Left cardiac atrium (tissue), 4 donors: Measurements from ENCODE around the gene NCAPD2. TPM values are rescaled to one million over a fixed set of nuclear protein-coding genes. Genes with fewer than 3 reads are reported as not detected.
"Not testable (repeated sequence)": the region's sequence is repeated elsewhere in the genome, so short reads cannot be mapped to it uniquely, and the experiment has no call there.

Experiments
- ATAC-seq, 2 donors: fragments of 200-7000 bp; cut with Tn5 transposase; one replicate each; pipeline ENCODE4 v1.9.1; 2020; ENCODE audit warnings: mild to moderate bottlenecking in 2 of 2, moderate library complexity in 2 of 2
- DNase-seq: peaks from one replicate; pipeline ENCODE4 v3.0.0-alpha.2; 2020
- intact Hi-C, 2 donors: fragments of 100-400 bp; cut with DNase I; formaldehyde crosslinking; loops; one replicate each; pipeline versions ENCODE4 v1.14.1 to v1.15.1; 2022 to 2023
- total RNA-seq, 2 donors: library from RNA; stranded (reverse); fragmentation: NEBNext Ultra II Directional; extraction: Animal tissue kit (Norgen Biotek cat#: 25700); gene quantifications; one replicate each; pipeline ENCODE4 v1.2.1, GENCODE V29; 2021
- donor health status: DM: no; HTN: yes; CAD: no.
- donor health status: DM: no; HTN: yes; CAD: no; lungs with severe emphysema.
- donor health status: DM: yes; HTN: yes; CAD: no.
- donor health status: Dilated cardiomyopathy.

NCAPD2 gene
- total RNA-seq, 2 donors from 2014 or later = 12.4 to 15.8 TPM

GRCh38 chr12:6461401-6462233 is 32.3 kb upstream of the NCAPD2 start:
- ATAC-seq = peak; percentile 59 to 68
- peak; percentile 55 for DNase-seq
- intact Hi-C loops = loop anchor here in 1 of 2 donors (5.0 kb wide), 1 partner anchor 39 kb away; no protein-coding TSS in a partner anchor

- DNase-seq (no peak), ATAC-seq (no peak)
- intact Hi-C loops = loop anchor here in 1 of 2 donors (5.0 kb wide), 1 partner anchor 40 kb away; no protein-coding TSS in a partner anchor
These were observed 31.5 kb upstream of the NCAPD2 start for GRCh38 chr12:6462234-6462995.

GRCh38 chr12:6463216-6463615 is 30.7 kb upstream of the NCAPD2 start:
- ATAC-seq = no peak
- intact Hi-C loops = loop anchor here in 1 of 2 donors (5.0 kb wide), 1 partner anchor 41 kb away; no protein-coding TSS in a partner anchor
- DNase-seq = no peak

- ATAC-seq (no peak), DNase-seq (no peak)
- intact Hi-C loops = loop anchor here (2.0 to 5.0 kb wide), 2 partner anchors 39 to 42 kb away; no protein-coding TSS in a partner anchor
These were observed 30.0 kb upstream of the NCAPD2 start for GRCh38 chr12:6463858-6464257.

- ATAC-seq (no peak), DNase-seq (no peak)
- intact Hi-C loops = loop anchor here (2.0 to 5.0 kb wide), 2 partner anchors 40 to 42 kb away; no protein-coding TSS in a partner anchor
These were observed 29.4 kb upstream of the NCAPD2 start for GRCh38 chr12:6464531-6464930.

GRCh38 chr12:6465467-6466183 is 28.3 kb upstream of the NCAPD2 start:
- ATAC-seq = peak in 1 of 2 donors; percentile 24
- intact Hi-C loops = loop anchor here in 1 of 2 donors (2.0 to 5.0 kb wide), 2 partner anchors 41 to 138 kb away; no protein-coding TSS in a partner anchor
- no peak for DNase-seq

- intact Hi-C loops = loop anchor here in 1 of 2 donors (5.0 kb wide), 1 partner anchor 139 kb away; no protein-coding TSS in a partner anchor
- no peak for ATAC-seq
- DNase-seq = no peak
These were observed 27.7 kb upstream of the NCAPD2 start for GRCh38 chr12:6466184-6466573.

GRCh38 chr12:6466751-6467150 is 27.2 kb upstream of the NCAPD2 start:
- intact Hi-C loops = loop anchor here in 1 of 2 donors (5.0 kb wide), 1 partner anchor 139 kb away; no protein-coding TSS in a partner anchor
- DNase-seq, ATAC-seq: not testable (repeated sequence)

GRCh38 chr12:6467571-6468282 is 26.2 kb upstream of the NCAPD2 start:
- not testable (repeated sequence) for DNase-seq, ATAC-seq
- intact Hi-C loops = loop anchor here in 1 of 2 donors (5.0 kb wide), 1 partner anchor 140 kb away; no protein-coding TSS in a partner anchor

- ATAC-seq = no peak
- no peak for DNase-seq
- intact Hi-C loops = loop anchor here in 1 of 2 donors (5.0 kb wide), 1 partner anchor 141 kb away; no protein-coding TSS in a partner anchor
These were observed 25.7 kb upstream of the NCAPD2 start for GRCh38 chr12:6468283-6468575.

- no peak for ATAC-seq
- intact Hi-C loops = loop anchor here in 1 of 2 donors (5.0 kb wide), 1 partner anchor 142 kb away; no protein-coding TSS in a partner anchor
- DNase-seq = no peak
These were observed 24.8 kb upstream of the NCAPD2 start for GRCh38 chr12:6469092-6469491.

- no peak for ATAC-seq
- intact Hi-C loops = loop anchor here in 1 of 2 donors (5.0 kb wide), 1 partner anchor 142 kb away; no protein-coding TSS in a partner anchor
These were observed 24.1 kb upstream of the NCAPD2 start for GRCh38 chr12:6469609-6470374.

GRCh38 chr12:6470375-6471163 is 23.3 kb upstream of the NCAPD2 start, which contains the start of gene VAMP1:
Gene VAMP1, minus strand, starts transcription at chr12:6470677. Its CDS starts 146 bp downstream, at chr12:6470531.
- intact Hi-C loops = no loop called here
- DNase-seq = peak; percentile 98
- peak; percentile 95 to 97 for ATAC-seq

More at GRCh38 chr12:6469609-6470374, 24.1 kb upstream of the NCAPD2 start:
- no peak for DNase-seq

- intact Hi-C loops = no loop called here
- no peak for DNase-seq
- ATAC-seq = no peak
These were observed 21.9 kb upstream of the NCAPD2 start for GRCh38 chr12:6471989-6472360.

GRCh38 chr12:6472491-6472890 is 21.4 kb upstream of the NCAPD2 start:
- ATAC-seq = no peak
- intact Hi-C loops = no loop called here

GRCh38 chr12:6475233-6475975 is 18.5 kb upstream of the NCAPD2 start:
- intact Hi-C loops, DNase-seq, ATAC-seq: not testable (repeated sequence)

More at GRCh38 chr12:6472491-6472890, 21.4 kb upstream of the NCAPD2 start:
- DNase-seq = no peak
